Tongue (tissue), 2 donors: Measurements from ENCODE around the gene ATP7A. TPM values are rescaled to one million over a fixed set of nuclear protein-coding genes. Genes with fewer than 3 reads are reported as not detected.
A peak's percentile ranks its signal among the peaks of the same experiment; 100 is the strongest.
"Not testable (repeated sequence)": the region's sequence is repeated elsewhere in the genome, so short reads cannot be mapped to it uniquely, and the experiment has no call there.

Experiments used
- DNase-seq: peaks from one replicate; pipeline ENCODE4 v3.0.0-alpha.2; 2015
- total RNA-seq: library from RNA; depleted of rRNA; stranded (reverse); fragments of >200 nt; gene quantifications from one replicate; pipeline ENCODE4 v1.2.3, GENCODE V29; 2014

Gene ATP7A
- total RNA-seq, result 15.0 TPM

GRCh38 chrX:77910108-77910840 is at the start of gene ATP7A:
Gene ATP7A (plus strand): TSS chrX:77910693. CDS start chrX:77971642, 60,949 bp downstream.
- peak; percentile 93 for DNase-seq

- DNase-seq, result no peak
Observed at GRCh38 chrX:77875372-77875771, 35.1 kb upstream of the ATP7A start.

- not testable (repeated sequence) for DNase-seq
Observed at GRCh38 chrX:77881418-77881817, 29.1 kb upstream of the ATP7A start.

GRCh38 chrX:77892887-77893286 is 17.6 kb upstream of the ATP7A start:
- no peak for DNase-seq

DNA sequence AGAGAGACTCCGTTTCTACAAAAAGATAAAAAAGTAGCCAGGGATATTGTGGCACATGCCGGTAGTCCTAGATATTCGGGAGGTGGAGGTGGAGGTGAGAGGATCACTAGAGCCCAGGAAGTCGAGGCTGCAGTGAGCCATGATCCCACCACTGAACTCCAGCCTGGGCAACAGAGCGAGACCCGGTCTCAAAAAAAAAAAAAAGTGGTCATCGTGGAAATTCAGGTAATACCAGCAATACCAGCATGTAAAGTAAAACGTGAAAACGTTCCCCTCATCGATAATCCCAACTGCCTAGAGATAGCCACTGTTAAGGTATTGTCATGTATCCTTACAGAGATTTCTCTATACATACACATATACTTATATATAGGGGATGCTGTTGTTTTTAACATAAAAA is 16.8 kb upstream of the ATP7A start:
- no peak for DNase-seq

GRCh38 chrX:77894921-77895886 is 15.3 kb upstream of the ATP7A start, which contains the start of gene MAGT1:
Gene MAGT1 (minus strand): TSS chrX:77895435. CDS start chrX:77895410, 25 bp downstream.
- peak; percentile 98 for DNase-seq

DNA sequence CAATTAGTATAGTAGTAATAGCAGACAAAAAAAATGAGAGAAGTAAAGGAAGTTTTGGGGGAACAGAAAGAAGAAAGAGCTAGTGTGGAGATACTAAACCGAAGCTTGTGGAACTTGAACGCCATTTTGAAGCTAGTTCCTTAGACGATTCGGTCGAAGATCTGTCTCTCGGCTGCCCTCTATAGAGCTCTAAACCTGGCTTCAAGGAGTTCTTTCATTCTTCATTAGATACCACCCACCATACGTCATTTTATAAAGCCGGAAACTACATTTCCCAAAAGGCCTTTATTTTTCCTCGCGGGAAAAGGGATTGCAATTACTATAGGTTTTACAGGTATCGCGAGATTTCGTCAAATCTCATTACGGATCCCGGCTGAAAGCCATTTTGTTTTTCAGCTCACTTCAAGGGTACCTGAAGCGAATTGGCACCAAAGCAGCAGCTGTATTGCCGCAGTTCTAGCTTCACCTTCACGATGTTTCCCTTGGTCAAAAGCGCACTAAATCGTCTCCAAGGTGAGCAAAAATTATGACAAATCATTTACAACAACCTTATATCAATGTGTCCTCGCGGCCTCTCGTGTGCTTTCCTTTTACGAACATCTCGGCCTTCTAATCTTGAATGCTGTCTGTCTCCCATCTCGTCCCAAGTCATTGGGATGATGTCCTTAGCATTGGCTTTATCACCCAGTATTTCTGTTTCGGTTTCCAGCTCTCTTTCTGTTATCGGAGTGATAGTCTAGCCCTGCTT is 11.2 kb upstream of the ATP7A start, which contains the start of gene COX7B:
Gene COX7B, plus strand, starts transcription at position 388 of the 748 bp plus-strand sequence. Its CDS starts 86 bp downstream, at position 474.
- peak; percentile 98 for DNase-seq

DNA sequence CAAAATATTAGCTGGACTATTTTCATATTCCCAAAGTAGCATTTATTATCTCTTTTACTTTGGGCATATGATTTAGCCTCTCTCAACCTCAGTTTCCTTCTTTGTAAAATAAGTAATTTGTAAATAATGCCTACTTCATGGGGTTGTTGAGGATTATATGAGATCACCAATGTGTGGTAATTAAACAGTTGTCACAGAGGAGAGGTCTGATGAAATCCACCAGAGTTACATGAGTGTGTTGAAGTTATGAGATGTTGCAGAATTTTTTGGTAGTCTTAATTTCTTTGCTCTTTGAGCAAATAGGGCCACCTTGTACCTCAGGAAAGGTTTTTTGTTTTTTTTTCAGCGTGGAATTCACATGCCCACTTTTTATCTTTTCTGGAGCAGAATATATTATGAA is 9.8 kb upstream of the ATP7A start:
- DNase-seq, result no peak

GRCh38 chrX:77901506-77901905 is 9.0 kb upstream of the ATP7A start:
- no peak for DNase-seq

DNA sequence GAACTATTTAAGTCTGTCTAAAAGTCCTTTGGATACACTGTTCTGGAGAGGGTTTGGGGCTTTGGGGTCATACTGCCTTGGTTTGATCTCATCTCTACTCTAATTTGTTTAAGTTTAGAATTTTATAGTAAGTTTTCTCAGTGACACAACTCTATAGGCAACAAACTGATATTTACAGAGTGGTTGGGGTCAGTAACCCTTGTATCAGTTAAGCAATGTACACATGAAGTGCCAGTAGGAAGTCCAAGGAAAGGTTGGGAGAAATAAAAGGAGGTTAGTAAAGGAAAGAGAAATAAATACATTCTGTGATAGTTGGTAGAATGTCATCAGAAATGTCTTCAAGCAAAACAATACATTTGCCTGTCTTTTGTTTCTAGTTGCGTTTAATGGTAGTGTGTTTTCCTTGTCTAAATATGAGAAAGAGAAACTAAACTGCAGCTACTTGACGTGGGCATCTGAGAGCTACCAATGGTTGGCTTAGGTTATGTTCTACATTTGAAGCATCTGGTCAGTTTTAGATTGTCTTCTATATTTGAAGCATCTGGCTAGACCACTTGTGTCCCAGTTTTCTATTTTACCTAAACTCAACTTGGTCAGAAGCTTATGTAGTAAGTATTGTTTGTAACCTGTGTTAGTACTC is 6.9 kb downstream of the ATP7A start:
- DNase-seq, result no peak

GRCh38 chrX:77918568-77918967 is 8.1 kb downstream of the ATP7A start:
- no peak for DNase-seq

DNA sequence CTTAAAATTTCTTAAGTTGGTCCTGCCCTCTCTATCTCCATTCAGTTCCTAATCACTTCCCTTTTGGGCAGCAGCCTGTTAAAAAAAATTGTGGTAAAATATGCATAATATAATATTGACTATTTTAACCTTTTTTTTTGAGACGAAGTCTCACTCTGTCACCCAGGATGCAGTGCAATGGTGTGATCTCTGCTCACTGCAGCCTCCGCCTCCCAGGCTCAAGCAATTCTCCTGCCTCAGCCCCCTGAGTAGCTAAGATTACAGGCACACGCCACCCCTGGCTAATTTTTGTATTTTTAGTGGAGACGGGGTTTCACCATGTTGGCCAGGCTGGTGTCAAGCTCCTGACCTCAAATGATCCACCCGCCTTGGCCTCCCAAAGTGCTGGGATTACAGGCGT is 8.9 kb downstream of the ATP7A start:
- not testable (repeated sequence) for DNase-seq

GRCh38 chrX:77922787-77923186 is 12.3 kb downstream of the ATP7A start:
- DNase-seq, result no peak

GRCh38 chrX:77924320-77924859 is 13.9 kb downstream of the ATP7A start:
- DNase-seq, result no peak

GRCh38 chrX:77925764-77926163 is 15.3 kb downstream of the ATP7A start:
- DNase-seq, result no peak

- no peak for DNase-seq
Observed at GRCh38 chrX:77930581-77930980, 20.1 kb downstream of the ATP7A start.

GRCh38 chrX:77935886-77936285 is 25.4 kb downstream of the ATP7A start:
- DNase-seq, result no peak

DNA sequence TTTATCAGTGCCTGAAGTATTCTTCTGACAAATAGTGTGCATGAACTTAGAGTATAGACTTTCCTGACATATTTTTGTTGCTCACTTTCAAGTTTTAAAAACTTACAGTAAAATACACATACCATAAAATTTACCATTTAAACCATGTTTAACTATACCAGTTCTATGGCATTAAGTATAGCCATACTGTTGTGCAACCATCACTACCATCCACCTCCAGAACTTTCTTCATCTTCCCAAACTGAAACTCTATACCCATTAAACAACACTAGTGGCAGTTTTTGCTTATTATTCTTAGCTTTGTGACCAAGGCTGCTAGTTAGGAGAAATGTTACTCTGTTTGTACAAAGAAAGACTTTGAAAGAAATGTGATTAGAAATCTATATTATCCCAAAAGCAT is 25.8 kb downstream of the ATP7A start:
- DNase-seq, result no peak

DNA sequence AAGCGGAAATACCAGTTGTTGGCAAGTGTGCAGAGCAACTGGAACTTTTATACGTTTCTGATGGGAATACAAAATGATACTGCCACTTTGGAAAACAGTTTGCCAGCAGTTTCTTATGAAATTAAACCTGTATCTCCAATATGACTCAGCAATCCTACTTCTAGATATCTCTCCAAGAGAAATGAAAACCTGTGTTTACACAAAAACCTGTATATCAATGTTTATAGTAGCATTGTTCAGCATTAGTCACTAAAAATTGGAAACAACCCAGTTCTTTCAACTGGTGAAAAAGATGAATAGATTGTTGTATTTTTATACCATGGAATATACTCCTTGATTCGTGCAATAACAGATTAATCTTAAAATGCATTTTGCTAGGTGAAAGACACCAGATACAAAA is 26.8 kb downstream of the ATP7A start:
- no peak for DNase-seq

DNA sequence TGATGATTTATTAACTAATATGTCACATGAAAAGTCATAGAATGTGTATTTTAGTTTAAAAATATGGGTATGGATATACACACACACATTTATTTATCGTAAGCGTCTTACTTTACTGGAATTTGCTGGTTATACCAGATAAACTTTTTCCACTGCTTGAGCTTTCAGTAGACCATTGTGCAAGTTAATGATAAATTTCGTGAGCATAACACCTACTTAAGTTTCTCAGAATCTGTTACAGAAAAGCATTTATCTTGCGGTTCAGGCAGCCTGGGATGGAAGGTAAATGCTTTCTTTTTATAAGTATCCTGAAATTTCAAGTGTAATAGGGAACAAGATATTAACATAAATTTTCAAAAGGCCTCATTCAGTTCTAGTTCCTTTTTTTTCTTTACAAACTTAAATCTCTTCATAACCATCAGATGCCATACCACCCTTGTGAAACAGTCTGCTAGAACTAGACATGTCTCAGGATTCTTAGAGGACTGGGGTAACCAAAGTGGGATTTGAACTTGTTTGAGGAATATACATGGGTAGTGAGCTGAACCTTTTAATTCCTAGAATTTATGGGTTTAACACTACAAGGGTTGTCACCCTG is 27.7 kb downstream of the ATP7A start:
- DNase-seq, result no peak

DNA sequence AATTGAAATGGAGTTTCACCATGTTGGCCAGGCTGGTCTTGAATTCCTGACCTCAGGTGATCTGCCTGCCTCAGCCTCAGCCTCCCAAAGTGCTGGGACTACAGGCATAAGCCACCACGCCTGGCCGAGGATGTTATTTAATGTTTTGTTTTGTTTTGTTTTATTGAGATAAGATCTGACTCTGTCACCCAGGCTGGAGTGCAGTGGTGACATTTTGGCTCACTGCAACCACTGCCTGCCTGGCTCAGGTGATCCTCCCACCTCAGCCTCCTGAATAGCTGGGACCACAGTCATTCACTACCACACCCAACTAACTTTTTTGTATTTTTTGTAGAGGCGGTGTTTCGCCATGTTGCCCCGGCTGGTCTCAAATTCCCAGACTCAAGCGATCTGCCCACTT is 34.5 kb downstream of the ATP7A start:
- DNase-seq, result not testable (repeated sequence)
